ENCODE measurements around the gene KLF1.
"Not testable (repeated sequence)": the region's sequence is repeated elsewhere in the genome, so short reads cannot be mapped to it uniquely, and the experiment has no call there.

The KLF1 gene

GRCh38 chr19:12886969-12887747, at the start of gene KLF1:
Gene KLF1 (minus strand): TSS chr19:12887201. CDS start chr19:12887140, 61 bp downstream.
- no peak within 1 kb of the TSS for H3K27ac Mint-ChIP-seq
- DNase-seq (ENCODE audit: low spot score in 2 of 2), result no peak
- peak within 1 kb of the TSS; percentile 91 for H3K4me3 Mint-ChIP-seq
- peaks cover 41% of the 10 kb centered on the region for H3K4me1 Mint-ChIP-seq
- H3K36me3 Mint-ChIP-seq, result peaks cover 18% of the 10 kb centered on the region
- no peaks in the 10 kb centered on the region for H3K9me3 Mint-ChIP-seq
- no peak for ATAC-seq

GRCh38 chr19:12936582-12936981, 49.6 kb upstream of the KLF1 start:
- Mint-ChIP-seq H3K4me1 (peaks cover 61% of the 10 kb centered on the region), H3K27ac (no peak overlapping the region), H3K4me3 (peak overlapping the region; percentile 96), H3K36me3 (peaks cover 59% of the 10 kb centered on the region), H3K9me3 (no peaks in the 10 kb centered on the region)
- DNase-seq (ENCODE audit: low spot score in 2 of 2) (no peak), ATAC-seq (no peak)

- ATAC-seq, result no peak
- DNase-seq (ENCODE audit: low spot score in 2 of 2), result no peak
- peaks cover 59% of the 10 kb centered on the region for H3K36me3 Mint-ChIP-seq
- no peaks in the 10 kb centered on the region for H3K9me3 Mint-ChIP-seq
- peaks cover 56% of the 10 kb centered on the region for H3K4me1 Mint-ChIP-seq
- H3K4me3 Mint-ChIP-seq, result no peak overlapping the region
- no peak overlapping the region for H3K27ac Mint-ChIP-seq
Observed at GRCh38 chr19:12935071-12935470, 48.1 kb upstream of the KLF1 start.

- Mint-ChIP-seq H3K9me3 (no peaks in the 10 kb centered on the region), H3K4me1 (peaks cover 50% of the 10 kb centered on the region), H3K4me3 (peak within 1 kb of the TSS; percentile 98), H3K27ac (peak within 1 kb of the TSS; percentile 97), H3K36me3 (peaks cover 59% of the 10 kb centered on the region)
- DNase-seq (ENCODE audit: low spot score in 2 of 2) (peak; percentile 68 to 88), ATAC-seq (peak; percentile 84)
Observed at GRCh38 chr19:12933287-12934072, 46.5 kb upstream of the KLF1 start, which contains the start of gene FARSA. Gene FARSA (minus strand): TSS chr19:12933711. CDS start chr19:12933696, 15 bp downstream.

GRCh38 chr19:12932392-12933286, 45.6 kb upstream of the KLF1 start:
- Mint-ChIP-seq H3K4me3 (peak overlapping the region; percentile 98), H3K4me1 (peaks cover 42% of the 10 kb centered on the region), H3K9me3 (no peaks in the 10 kb centered on the region), H3K36me3 (peaks cover 62% of the 10 kb centered on the region), H3K27ac (peak overlapping the region; percentile 97)
- ATAC-seq (no peak), DNase-seq (ENCODE audit: low spot score in 2 of 2) (no peak)

- no peak for DNase-seq (ENCODE audit: low spot score in 2 of 2)
- Mint-ChIP-seq H3K9me3 (no peaks in the 10 kb centered on the region), H3K27ac (no peak overlapping the region), H3K4me3 (no peak overlapping the region), H3K4me1 (peaks cover 35% of the 10 kb centered on the region), H3K36me3 (peaks cover 87% of the 10 kb centered on the region)
- no peak for ATAC-seq
Observed at GRCh38 chr19:12930002-12930645, 43.1 kb upstream of the KLF1 start.

- ATAC-seq (no peak), DNase-seq (ENCODE audit: low spot score in 2 of 2) (no peak)
- H3K9me3 Mint-ChIP-seq, result no peaks in the 10 kb centered on the region
- peaks cover 99% of the 10 kb centered on the region for H3K36me3 Mint-ChIP-seq
- H3K4me3 Mint-ChIP-seq, result no peak overlapping the region
- no peak overlapping the region for H3K27ac Mint-ChIP-seq
- H3K4me1 Mint-ChIP-seq, result peaks cover 3% of the 10 kb centered on the region
Observed at GRCh38 chr19:12924621-12925310, 37.8 kb upstream of the KLF1 start.

GRCh38 chr19:12922959-12923358, 36.0 kb upstream of the KLF1 start:
- no peak overlapping the region for H3K27ac Mint-ChIP-seq
- no peak overlapping the region for H3K4me3 Mint-ChIP-seq
- H3K36me3 Mint-ChIP-seq, result peaks cover 99% of the 10 kb centered on the region

GRCh38 chr19:12921047-12921446, 34.0 kb upstream of the KLF1 start:
- Mint-ChIP-seq H3K36me3 (peaks cover 84% of the 10 kb centered on the region), H3K4me1 (peaks cover 8% of the 10 kb centered on the region), H3K9me3 (no peaks in the 10 kb centered on the region), H3K4me3 (no peak overlapping the region), H3K27ac (no peak overlapping the region)
- DNase-seq (ENCODE audit: low spot score in 2 of 2) (no peak), ATAC-seq (no peak)

More at GRCh38 chr19:12922959-12923358, 36.0 kb upstream of the KLF1 start:
- no peaks in the 10 kb centered on the region for H3K9me3 Mint-ChIP-seq
- DNase-seq (ENCODE audit: low spot score in 2 of 2) (no peak), ATAC-seq (no peak)
- peaks cover 8% of the 10 kb centered on the region for H3K4me1 Mint-ChIP-seq

- H3K4me3 Mint-ChIP-seq, result peak overlapping the region; percentile 68
- DNase-seq (ENCODE audit: low spot score in 2 of 2), result no peak
- H3K4me1 Mint-ChIP-seq, result peaks cover 15% of the 10 kb centered on the region
- no peaks in the 10 kb centered on the region for H3K9me3 Mint-ChIP-seq
- H3K27ac Mint-ChIP-seq, result peak overlapping the region; percentile 96
- H3K36me3 Mint-ChIP-seq, result peaks cover 56% of the 10 kb centered on the region
- ATAC-seq, result no peak
Observed at GRCh38 chr19:12918253-12918652, 31.3 kb upstream of the KLF1 start.

- not testable (repeated sequence) for H3K9me3 Mint-ChIP-seq; H3K4me3 Mint-ChIP-seq; H3K27ac Mint-ChIP-seq; DNase-seq (ENCODE audit: low spot score in 2 of 2); ATAC-seq
- Mint-ChIP-seq H3K4me1 (peaks cover 15% of the 10 kb centered on the region), H3K36me3 (peaks cover 32% of the 10 kb centered on the region)
Observed at GRCh38 chr19:12915860-12916259, 28.9 kb upstream of the KLF1 start.

GRCh38 chr19:12913851-12914690, 27.1 kb upstream of the KLF1 start:
- Mint-ChIP-seq H3K27ac (peak overlapping the region; percentile 82), H3K9me3 (no peaks in the 10 kb centered on the region), H3K4me1 (peaks cover 11% of the 10 kb centered on the region), H3K4me3 (no peak overlapping the region), H3K36me3 (peaks cover 15% of the 10 kb centered on the region)
- DNase-seq (ENCODE audit: low spot score in 2 of 2), result peak in 1 of 2 donors; percentile 59
- peak; percentile 68 for ATAC-seq

GRCh38 chr19:12913011-12913561, 26.1 kb upstream of the KLF1 start:
- Mint-ChIP-seq H3K9me3 (no peaks in the 10 kb centered on the region), H3K4me3 (no peak overlapping the region), H3K27ac (peak overlapping the region; percentile 82), H3K36me3 (peaks cover 5% of the 10 kb centered on the region), H3K4me1 (peaks cover 14% of the 10 kb centered on the region)
- ATAC-seq, result no peak
- no peak for DNase-seq (ENCODE audit: low spot score in 2 of 2)
